Measurements from ENCODE around the gene PTPN23. TPM values are rescaled to one million over a fixed set of nuclear protein-coding genes. Genes with fewer than 3 reads are reported as not detected.

Gene PTPN23
- total RNA-seq, 1 donor, result 30.0 TPM

- Histone ChIP-seq H3K4me2 (ENCODE audit: insufficient read depth, low read length) (no peak overlapping the region), H3K9me3 (ENCODE audit: low read depth, low read length) (no peaks in the 10 kb centered on the region), H3K36me3 (ENCODE audit: insufficient read depth, low read length) (peaks cover 15% of the 10 kb centered on the region), H3K4me3 (ENCODE audit: insufficient read depth, low read length) (no peak overlapping the region), H3K79me2 (ENCODE audit: insufficient read depth, low read length) (peaks cover 82% of the 10 kb centered on the region), H3K4me1 (ENCODE audit: insufficient read depth, low read length) (peaks cover 18% of the 10 kb centered on the region), H2AFZ (ENCODE audit: low read length) (no peak overlapping the region), H3K27me3 (ENCODE audit: insufficient read depth, low read length) (no peaks in the 10 kb centered on the region), H3K27ac (ENCODE audit: low read depth, low read length) (peak overlapping the region; percentile 20), H4K20me1 (ENCODE audit: insufficient read depth, low read length) (peaks cover 35% of the 10 kb centered on the region)
- DNase-seq (ENCODE audit: insufficient read length, low spot score, missing footprints), result no peak
- TF ChIP-seq, protein P1, sequence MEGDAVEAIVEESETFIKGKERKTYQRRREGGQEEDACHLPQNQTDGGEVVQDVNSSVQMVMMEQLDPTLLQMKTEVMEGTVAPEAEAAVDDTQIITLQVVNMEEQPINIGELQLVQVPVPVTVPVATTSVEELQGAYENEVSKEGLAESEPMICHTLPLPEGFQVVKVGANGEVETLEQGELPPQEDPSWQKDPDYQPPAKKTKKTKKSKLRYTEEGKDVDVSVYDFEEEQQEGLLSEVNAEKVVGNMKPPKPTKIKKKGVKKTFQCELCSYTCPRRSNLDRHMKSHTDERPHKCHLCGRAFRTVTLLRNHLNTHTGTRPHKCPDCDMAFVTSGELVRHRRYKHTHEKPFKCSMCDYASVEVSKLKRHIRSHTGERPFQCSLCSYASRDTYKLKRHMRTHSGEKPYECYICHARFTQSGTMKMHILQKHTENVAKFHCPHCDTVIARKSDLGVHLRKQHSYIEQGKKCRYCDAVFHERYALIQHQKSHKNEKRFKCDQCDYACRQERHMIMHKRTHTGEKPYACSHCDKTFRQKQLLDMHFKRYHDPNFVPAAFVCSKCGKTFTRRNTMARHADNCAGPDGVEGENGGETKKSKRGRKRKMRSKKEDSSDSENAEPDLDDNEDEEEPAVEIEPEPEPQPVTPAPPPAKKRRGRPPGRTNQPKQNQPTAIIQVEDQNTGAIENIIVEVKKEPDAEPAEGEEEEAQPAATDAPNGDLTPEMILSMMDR (IDR thresholded peaks at IDR 0.05; ENCODE audit: extremely low read depth, low read depth, low read length), result no peak
Measured at GRCh38 chr3:47399531-47400270, 18.9 kb downstream of the PTPN23 start.

- Histone ChIP-seq H3K27ac (ENCODE audit: low read depth, low read length) (peak overlapping the region; percentile 52), H4K20me1 (ENCODE audit: insufficient read depth, low read length) (peaks cover 23% of the 10 kb centered on the region)
Measured at GRCh38 chr3:47404431-47404876, 23.6 kb downstream of the PTPN23 start.

DNA sequence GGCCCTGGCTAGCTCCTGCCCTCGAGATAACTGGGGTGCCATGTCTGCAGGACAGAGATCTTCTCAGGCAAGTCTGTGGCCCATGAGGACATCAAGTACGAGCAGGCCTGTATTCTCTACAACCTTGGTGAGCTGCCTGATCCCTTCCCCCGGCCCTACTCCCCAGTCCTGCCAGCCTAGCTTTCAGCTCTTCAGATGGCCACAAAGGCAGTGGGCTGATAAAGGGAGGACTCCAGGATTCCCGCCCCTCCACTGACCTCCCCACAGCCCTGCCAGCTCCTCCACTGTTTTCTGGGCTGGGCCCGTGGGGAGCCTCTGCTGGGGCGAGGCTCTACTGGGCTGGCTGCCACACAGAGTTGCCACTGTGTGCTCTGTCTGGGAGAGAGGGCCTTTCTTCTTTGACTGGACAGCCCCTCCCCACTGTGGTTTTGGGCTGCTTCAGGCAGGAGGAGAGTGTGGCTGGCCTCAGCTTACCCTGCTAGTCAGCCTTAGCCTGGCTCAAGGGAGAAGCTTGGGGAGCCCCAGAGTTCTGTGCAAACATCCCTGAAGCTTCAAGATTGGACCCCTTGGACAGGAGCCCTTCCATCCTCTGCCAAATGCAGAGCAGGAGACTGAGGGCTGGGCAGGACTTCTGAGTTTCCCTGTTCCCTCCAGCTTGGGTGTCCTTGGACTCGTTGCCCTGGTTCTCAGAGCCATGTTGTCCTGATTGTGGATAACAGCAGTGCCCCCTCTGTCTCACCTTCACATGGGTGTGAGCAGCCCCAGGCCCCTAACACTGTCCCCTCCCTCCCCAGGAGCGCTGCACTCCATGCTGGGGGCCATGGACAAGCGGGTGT, 24.4 kb downstream of the PTPN23 start:
- H3K4me1 ChIP-seq (ENCODE audit: insufficient read depth, low read length), result peaks cover 15% of the 10 kb centered on the region
- TF ChIP-seq, protein P1 (IDR thresholded peaks at IDR 0.05; ENCODE audit: extremely low read depth, low read depth, low read length), result no peak
- H3K27me3 ChIP-seq (ENCODE audit: insufficient read depth, low read length), result no peaks in the 10 kb centered on the region
- no peak overlapping the region for H3K4me3 ChIP-seq (ENCODE audit: insufficient read depth, low read length)
- H3K36me3 ChIP-seq (ENCODE audit: insufficient read depth, low read length), result peaks cover 20% of the 10 kb centered on the region
- peak overlapping the region; percentile 29 for H2AFZ ChIP-seq (ENCODE audit: low read length)
- no peak overlapping the region for H3K4me2 ChIP-seq (ENCODE audit: insufficient read depth, low read length)
- H3K27ac ChIP-seq (ENCODE audit: low read depth, low read length), result peak overlapping the region; percentile 52
- DNase-seq (ENCODE audit: insufficient read length, low spot score, missing footprints), result peak; percentile 97
- peaks cover 21% of the 10 kb centered on the region for H4K20me1 ChIP-seq (ENCODE audit: insufficient read depth, low read length)
- H3K9me3 ChIP-seq (ENCODE audit: low read depth, low read length), result no peaks in the 10 kb centered on the region
- peaks cover 45% of the 10 kb centered on the region for H3K79me2 ChIP-seq (ENCODE audit: insufficient read depth, low read length)

More at GRCh38 chr3:47404431-47404876, 23.6 kb downstream of the PTPN23 start:
- H3K4me1 ChIP-seq (ENCODE audit: insufficient read depth, low read length), result peaks cover 20% of the 10 kb centered on the region
- no peaks in the 10 kb centered on the region for H3K9me3 ChIP-seq (ENCODE audit: low read depth, low read length)
- H3K4me2 ChIP-seq (ENCODE audit: insufficient read depth, low read length), result no peak overlapping the region
- DNase-seq (ENCODE audit: insufficient read length, low spot score, missing footprints), result peak; percentile 87
- no peaks in the 10 kb centered on the region for H3K27me3 ChIP-seq (ENCODE audit: insufficient read depth, low read length)
- no peak overlapping the region for H3K4me3 ChIP-seq (ENCODE audit: insufficient read depth, low read length)
- peaks cover 52% of the 10 kb centered on the region for H3K79me2 ChIP-seq (ENCODE audit: insufficient read depth, low read length)
- peaks cover 20% of the 10 kb centered on the region for H3K36me3 ChIP-seq (ENCODE audit: insufficient read depth, low read length)
- no peak overlapping the region for H2AFZ ChIP-seq (ENCODE audit: low read length)
- TF ChIP-seq, protein P1 (IDR thresholded peaks at IDR 0.05; ENCODE audit: extremely low read depth, low read depth, low read length), result no peak

All from osteoblast (primary cell).